ENCODE measurements around the gene ARMH3. TPM values are rescaled to one million over a fixed set of nuclear protein-coding genes. Genes with fewer than 3 reads are reported as not detected.

Gene ARMH3
- total RNA-seq, 1 donor from 2014 or later, result 48.1 TPM

- DNase-seq, result no peak
- peak overlapping the region; percentile 88 for H3K4me3 Mint-ChIP-seq (ENCODE audit: unreplicated experiment)
- H3K27ac Mint-ChIP-seq (ENCODE audit: unreplicated experiment), result peak overlapping the region; percentile 79
- TF ChIP-seq, protein P1, sequence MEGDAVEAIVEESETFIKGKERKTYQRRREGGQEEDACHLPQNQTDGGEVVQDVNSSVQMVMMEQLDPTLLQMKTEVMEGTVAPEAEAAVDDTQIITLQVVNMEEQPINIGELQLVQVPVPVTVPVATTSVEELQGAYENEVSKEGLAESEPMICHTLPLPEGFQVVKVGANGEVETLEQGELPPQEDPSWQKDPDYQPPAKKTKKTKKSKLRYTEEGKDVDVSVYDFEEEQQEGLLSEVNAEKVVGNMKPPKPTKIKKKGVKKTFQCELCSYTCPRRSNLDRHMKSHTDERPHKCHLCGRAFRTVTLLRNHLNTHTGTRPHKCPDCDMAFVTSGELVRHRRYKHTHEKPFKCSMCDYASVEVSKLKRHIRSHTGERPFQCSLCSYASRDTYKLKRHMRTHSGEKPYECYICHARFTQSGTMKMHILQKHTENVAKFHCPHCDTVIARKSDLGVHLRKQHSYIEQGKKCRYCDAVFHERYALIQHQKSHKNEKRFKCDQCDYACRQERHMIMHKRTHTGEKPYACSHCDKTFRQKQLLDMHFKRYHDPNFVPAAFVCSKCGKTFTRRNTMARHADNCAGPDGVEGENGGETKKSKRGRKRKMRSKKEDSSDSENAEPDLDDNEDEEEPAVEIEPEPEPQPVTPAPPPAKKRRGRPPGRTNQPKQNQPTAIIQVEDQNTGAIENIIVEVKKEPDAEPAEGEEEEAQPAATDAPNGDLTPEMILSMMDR (IDR thresholded peaks at IDR 0.05; ENCODE audit: partially characterized antibody, unreplicated experiment), result no peak
- H3K36me3 Mint-ChIP-seq (ENCODE audit: unreplicated experiment), result no peaks in the 10 kb centered on the region
- H3K4me1 Mint-ChIP-seq (ENCODE audit: low read depth, unreplicated experiment), result peaks cover 66% of the 10 kb centered on the region
- H3K9me3 Mint-ChIP-seq (ENCODE audit: unreplicated experiment), result peaks cover 17% of the 10 kb centered on the region
- peaks cover 16% of the 10 kb centered on the region for H3K27me3 Mint-ChIP-seq (ENCODE audit: unreplicated experiment)
These were observed 217.5 kb downstream of the ARMH3 start for GRCh38 chr10:101838416-101838970.

GRCh38 chr10:101837748-101838147 is 218.2 kb downstream of the ARMH3 start:
- H3K27me3 Mint-ChIP-seq (ENCODE audit: unreplicated experiment), result peaks cover 11% of the 10 kb centered on the region
- H3K36me3 Mint-ChIP-seq (ENCODE audit: unreplicated experiment), result no peaks in the 10 kb centered on the region
- TF ChIP-seq, protein P1 (IDR thresholded peaks at IDR 0.05; ENCODE audit: partially characterized antibody, unreplicated experiment), result no peak
- H3K9me3 Mint-ChIP-seq (ENCODE audit: unreplicated experiment), result peaks cover 13% of the 10 kb centered on the region
- peak overlapping the region; percentile 88 for H3K4me3 Mint-ChIP-seq (ENCODE audit: unreplicated experiment)
- H3K4me1 Mint-ChIP-seq (ENCODE audit: low read depth, unreplicated experiment), result peaks cover 64% of the 10 kb centered on the region
- no peak for DNase-seq
- no peak overlapping the region for H3K27ac Mint-ChIP-seq (ENCODE audit: unreplicated experiment)

DNA sequence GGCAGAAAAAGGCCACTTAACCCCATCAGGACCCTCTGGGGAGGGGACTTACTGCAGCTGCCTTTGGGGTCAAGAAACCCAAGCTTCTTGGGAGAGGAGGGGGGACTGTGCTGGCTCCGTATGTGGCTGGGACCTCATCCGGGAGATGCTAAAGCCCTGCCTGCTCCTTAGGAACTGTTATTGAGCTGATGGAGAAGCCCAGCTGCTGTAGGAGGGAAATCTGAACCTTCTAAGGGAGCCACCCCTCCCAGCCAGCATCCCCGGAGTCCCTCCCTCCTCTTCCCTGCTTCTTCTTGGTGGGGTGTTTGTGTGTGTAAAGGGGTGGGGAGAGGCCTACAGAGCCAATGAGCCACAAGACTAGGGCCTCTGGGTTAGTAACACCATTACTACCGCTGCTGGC is 220.6 kb downstream of the ARMH3 start:
- peaks cover 10% of the 10 kb centered on the region for H3K27me3 Mint-ChIP-seq (ENCODE audit: unreplicated experiment)
- TF ChIP-seq, protein P1 (IDR thresholded peaks at IDR 0.05; ENCODE audit: partially characterized antibody, unreplicated experiment), result no peak
- H3K4me3 Mint-ChIP-seq (ENCODE audit: unreplicated experiment), result peak overlapping the region; percentile 32
- H3K4me1 Mint-ChIP-seq (ENCODE audit: low read depth, unreplicated experiment), result peaks cover 55% of the 10 kb centered on the region
- no peaks in the 10 kb centered on the region for H3K36me3 Mint-ChIP-seq (ENCODE audit: unreplicated experiment)
- H3K27ac Mint-ChIP-seq (ENCODE audit: unreplicated experiment), result peak overlapping the region; percentile 75
- DNase-seq, result peak; percentile 56
- peaks cover 7% of the 10 kb centered on the region for H3K9me3 Mint-ChIP-seq (ENCODE audit: unreplicated experiment)

GRCh38 chr10:101834341-101834740 is 221.6 kb downstream of the ARMH3 start:
- Mint-ChIP-seq H3K36me3 (ENCODE audit: unreplicated experiment) (no peaks in the 10 kb centered on the region), H3K27me3 (ENCODE audit: unreplicated experiment) (peaks cover 12% of the 10 kb centered on the region), H3K4me3 (ENCODE audit: unreplicated experiment) (no peak overlapping the region), H3K27ac (ENCODE audit: unreplicated experiment) (no peak overlapping the region), H3K4me1 (ENCODE audit: low read depth, unreplicated experiment) (peaks cover 55% of the 10 kb centered on the region), H3K9me3 (ENCODE audit: unreplicated experiment) (peaks cover 10% of the 10 kb centered on the region)
- TF ChIP-seq, protein P1 (IDR thresholded peaks at IDR 0.05; ENCODE audit: partially characterized antibody, unreplicated experiment), result no peak
- DNase-seq, result no peak

GRCh38 chr10:101833466-101833865 is 222.5 kb downstream of the ARMH3 start:
- peak overlapping the region; percentile 67 for H3K27ac Mint-ChIP-seq (ENCODE audit: unreplicated experiment)
- H3K27me3 Mint-ChIP-seq (ENCODE audit: unreplicated experiment), result peaks cover 12% of the 10 kb centered on the region
- TF ChIP-seq, protein P1 (IDR thresholded peaks at IDR 0.05; ENCODE audit: partially characterized antibody, unreplicated experiment), result no peak
- no peak overlapping the region for H3K4me3 Mint-ChIP-seq (ENCODE audit: unreplicated experiment)
- DNase-seq, result no peak
- no peaks in the 10 kb centered on the region for H3K36me3 Mint-ChIP-seq (ENCODE audit: unreplicated experiment)
- H3K4me1 Mint-ChIP-seq (ENCODE audit: low read depth, unreplicated experiment), result peaks cover 47% of the 10 kb centered on the region
- peaks cover 10% of the 10 kb centered on the region for H3K9me3 Mint-ChIP-seq (ENCODE audit: unreplicated experiment)
